Measurements from ENCODE around the gene TMEM139.
A peak's percentile ranks its signal among the peaks of the same experiment; 100 is the strongest.
"Not testable (repeated sequence)": the region's sequence is repeated elsewhere in the genome, so short reads cannot be mapped to it uniquely, and the experiment has no call there.

Gene TMEM139

DNA sequence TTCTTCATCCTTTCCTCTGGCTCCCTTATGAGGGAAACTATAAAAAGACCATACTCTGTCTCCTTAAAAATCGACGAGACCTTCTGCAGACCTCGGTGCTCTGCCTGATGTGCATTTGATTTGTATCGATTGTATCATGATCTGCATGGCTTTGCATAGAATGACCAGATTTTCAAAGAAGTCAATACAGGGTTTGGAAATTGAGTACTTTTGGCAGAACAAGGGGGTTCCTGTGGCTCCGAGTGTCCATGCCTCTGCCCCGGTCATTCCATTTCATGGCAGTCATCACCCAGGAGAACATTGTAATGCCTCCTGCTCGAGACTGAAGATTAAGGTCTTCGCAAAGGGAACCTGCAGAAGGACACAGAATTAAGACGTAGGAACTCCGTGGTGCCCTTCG lies 4.1 kb downstream of the TMEM139 start:
- peak; percentile 39 for DNase-seq (ENCODE audit: low spot score)

DNA sequence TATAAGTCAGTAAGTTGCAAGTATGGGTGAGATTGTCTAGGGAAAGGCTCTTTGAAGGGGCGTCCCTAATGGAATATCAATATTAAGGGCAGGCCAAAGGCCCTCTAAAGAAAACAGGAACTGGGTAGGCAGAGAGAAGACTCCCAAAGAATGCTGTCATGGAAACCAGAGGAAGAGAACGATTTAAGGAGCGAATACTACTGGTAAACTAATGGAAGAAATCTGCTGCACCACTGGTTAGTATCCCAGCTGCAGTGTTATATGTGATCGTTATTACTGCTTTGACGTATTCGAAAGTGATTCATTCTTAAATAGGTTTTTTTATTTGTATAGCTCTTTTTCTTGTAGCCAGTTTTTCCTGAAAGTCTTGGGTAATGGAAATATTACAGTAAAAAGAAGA lies 4.7 kb downstream of the TMEM139 start:
- no peak for DNase-seq (ENCODE audit: low spot score)

DNA sequence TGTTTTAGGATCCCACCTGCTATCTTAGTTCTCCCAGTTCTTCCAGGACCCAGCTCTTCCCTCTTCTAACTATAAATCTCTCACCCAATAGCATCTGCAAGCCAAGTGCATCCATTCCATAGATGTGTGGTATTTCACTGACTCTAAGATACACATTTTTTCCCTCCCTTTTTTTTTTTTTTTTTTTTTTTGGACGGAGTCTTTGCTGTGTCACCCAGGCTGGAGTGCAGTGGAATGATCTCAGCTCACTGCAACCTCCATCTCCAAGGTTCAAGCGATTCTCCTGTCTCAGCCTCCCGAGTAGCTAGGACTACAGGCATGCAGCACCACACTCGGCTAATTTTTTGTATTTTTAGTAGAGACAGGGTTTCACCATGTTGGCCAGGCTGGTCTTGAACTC lies 5.1 kb downstream of the TMEM139 start:
- not testable (repeated sequence) for DNase-seq (ENCODE audit: low spot score)

DNA sequence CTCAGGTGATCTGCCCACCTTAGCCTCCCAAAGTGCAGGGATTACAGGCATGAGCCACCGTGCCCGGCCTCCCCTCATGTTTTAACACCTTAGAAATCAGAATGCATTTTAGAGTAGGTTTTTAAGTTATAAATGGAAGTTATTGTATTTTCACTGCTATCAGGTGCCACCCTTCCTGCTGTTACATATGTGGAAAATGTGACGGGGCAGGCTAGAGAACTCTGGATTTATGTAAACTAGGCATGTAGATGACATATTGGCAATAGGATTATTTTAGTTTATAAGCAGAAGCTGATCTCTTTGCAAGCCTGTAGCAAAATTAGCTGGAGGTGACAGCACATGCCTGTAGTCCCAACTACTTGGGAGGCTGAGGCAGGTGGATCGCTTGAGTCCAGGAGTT lies 5.5 kb downstream of the TMEM139 start:
- no peak for DNase-seq (ENCODE audit: low spot score)

DNA sequence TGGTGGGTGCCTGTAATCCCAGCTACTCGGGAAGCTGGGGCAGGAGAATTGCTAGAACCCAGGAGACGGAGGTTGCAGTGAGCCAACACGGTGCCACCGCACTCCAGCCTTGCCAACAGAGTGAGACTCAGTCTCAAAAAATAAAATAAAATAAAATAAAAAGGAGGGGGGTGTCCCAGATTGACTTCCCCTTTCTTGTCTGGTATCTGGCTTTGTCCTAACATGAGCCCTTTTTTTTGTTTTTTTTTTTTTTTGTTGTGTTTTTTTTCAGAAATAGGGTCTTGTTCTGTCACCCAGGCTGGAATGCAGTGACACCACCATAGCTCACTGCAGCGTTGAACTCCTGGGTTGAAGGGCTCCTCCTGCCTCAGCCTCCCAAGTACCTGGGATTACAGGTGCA lies 8.1 kb downstream of the TMEM139 start:
- no peak for DNase-seq (ENCODE audit: low spot score)

DNA sequence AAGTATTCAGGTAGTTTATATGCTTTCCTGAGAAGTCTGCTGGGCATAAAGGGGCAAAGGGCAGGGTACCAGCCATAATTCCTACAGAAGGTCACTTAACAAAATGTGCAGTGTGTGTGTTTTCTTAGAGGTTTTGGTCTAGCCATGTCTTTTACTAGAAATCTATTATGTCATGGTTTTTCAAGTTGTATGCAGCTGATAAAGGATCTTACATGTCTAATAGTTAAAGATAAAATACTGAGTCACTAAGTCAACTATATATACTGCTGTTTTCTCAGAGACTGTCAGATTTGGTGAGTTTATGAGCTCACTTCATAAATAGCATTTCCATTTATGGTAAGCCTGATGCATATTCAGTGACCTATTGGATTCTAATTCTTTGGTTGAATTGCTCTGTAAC lies 11.1 kb downstream of the TMEM139 start:
- DNase-seq (ENCODE audit: low spot score): no peak

DNA sequence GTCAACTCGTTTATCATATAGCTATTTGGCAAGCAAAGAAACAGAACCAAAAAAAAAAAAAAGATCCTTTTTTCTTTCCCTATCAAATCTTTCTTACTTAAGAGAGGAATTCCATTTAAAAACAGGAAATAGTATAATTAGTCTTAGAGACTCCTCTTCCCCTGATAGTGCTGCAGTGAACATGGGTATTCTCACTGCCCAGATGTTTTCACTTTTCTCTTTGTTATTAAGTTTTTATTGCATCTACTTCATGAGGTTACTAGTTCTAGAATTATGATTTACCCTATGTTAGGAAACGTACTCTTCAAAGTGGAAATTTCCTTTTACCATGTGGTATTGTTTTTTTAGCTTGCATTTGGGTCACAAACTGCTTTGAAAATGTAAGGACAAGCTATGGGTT lies 11.9 kb downstream of the TMEM139 start:
- DNase-seq (ENCODE audit: low spot score): no peak

DNA sequence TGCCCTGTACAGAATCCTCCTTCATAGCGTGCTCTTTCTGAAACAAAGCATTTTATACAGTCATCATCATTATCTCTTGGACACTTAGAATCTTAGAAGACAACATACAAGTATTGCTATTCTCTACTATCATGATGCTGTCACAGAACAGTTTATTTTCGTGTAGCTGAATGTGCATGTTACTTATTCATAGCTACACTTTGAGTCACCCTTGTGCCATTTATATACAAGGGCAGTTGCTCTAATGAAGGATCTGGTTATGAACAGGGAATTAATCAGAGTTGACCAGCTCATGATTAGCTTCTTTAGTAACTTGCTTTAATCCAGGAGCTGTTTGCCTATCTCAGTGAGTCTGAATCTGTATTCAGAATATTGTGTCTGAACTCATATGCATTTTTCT lies 14.6 kb downstream of the TMEM139 start:
- no peak for DNase-seq (ENCODE audit: low spot score)

DNA sequence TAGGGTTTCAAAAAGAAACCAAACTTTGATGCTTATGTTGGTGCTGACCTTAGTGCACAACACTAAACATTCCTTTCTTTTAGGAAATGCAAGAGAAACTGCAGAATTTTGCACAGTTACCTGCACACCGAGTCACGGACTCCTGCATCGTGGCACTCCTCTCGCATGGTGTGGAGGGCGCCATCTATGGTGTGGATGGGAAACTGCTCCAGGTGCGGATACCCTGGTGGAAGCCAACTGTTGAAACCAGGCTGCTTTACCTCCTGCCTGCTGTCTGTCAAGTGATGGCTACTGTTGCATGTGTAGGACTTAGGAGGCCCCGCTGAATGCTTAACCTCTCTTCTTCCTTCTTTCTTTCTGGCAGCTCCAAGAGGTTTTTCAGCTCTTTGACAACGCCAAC lies 15.1 kb downstream of the TMEM139 start:
- peak; percentile 28 for DNase-seq (ENCODE audit: low spot score)

DNA sequence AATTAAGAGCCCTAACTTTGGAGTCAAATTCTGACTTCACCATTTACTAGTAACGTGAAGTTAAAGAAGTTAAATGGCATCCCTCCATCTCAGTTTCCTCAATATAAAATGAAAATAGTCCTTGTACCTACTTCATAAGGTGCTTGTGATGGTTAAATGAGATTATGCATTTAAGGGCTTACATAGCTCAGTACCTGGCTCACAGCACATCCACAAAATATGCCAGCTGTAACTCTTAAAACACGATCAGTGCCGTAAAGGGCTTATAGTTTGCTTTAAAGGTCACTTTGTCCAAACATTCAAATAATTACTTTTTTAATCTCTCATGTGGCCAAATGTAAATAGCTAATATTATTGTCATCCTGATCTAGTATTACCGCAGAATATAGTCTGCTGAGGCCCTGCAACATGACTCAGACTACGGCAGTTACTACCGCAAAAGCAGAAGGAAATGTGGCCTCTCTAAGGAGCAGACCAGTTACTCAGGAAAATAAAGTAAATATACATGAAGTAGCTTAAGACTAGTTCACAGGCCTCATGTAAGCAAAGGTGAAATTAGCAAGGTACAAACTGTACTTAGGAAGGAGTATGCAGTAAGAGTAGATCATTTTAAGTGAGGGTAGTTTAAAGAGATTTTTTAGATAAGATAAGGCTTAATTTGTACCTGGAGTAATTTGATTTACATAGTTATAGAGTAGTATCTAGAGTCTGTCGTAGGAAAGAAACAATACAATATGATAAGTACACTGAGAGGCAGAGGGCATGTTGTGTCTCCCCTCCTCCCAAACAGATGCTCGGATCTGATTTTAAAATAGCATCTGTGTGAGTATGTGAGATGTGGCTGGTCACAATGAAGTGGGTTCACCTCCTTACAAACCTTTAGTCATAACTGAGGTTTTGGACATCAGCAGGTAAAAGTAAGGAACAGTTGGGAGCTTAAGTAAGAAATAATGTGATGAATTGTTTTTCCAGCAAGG lies 16.5 kb downstream of the TMEM139 start:
- DNase-seq (ENCODE audit: low spot score): no peak

DNA sequence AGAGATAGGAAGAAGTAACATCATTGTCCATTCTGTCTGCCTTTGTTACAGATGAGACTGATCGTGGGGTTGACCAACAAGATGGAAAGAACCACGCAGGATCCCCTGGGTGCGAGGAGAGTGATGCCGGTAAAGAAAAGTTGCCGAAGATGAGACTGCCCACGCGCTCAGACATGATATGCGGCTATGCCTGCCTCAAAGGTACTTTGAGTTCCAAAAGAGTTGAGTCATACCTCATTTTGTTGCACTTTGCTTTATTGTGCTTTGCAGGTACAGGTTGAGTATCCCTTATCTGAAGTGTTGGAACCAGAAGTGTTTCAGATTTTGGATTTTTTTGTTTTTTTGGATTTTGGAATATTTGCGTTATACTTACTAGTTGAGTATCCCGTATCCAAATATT lies 19.0 kb downstream of the TMEM139 start:
- no peak for DNase-seq (ENCODE audit: low spot score)

DNA sequence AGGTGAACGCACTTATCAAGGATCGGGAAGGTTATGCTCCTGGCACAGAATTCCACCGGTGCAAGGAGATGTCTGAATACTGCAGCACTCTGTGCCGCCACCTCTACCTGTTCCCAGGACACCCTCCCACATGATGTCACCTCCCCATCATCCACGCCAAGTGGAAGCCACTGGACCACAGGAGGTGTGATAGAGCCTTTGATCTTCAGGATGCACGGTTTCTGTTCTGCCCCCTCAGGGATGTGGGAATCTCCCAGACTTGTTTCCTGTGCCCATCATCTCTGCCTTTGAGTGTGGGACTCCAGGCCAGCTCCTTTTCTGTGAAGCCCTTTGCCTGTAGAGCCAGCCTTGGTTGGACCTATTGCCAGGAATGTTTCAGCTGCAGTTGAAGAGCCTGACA lies 20.2 kb downstream of the TMEM139 start:
- no peak for DNase-seq (ENCODE audit: low spot score)

DNA sequence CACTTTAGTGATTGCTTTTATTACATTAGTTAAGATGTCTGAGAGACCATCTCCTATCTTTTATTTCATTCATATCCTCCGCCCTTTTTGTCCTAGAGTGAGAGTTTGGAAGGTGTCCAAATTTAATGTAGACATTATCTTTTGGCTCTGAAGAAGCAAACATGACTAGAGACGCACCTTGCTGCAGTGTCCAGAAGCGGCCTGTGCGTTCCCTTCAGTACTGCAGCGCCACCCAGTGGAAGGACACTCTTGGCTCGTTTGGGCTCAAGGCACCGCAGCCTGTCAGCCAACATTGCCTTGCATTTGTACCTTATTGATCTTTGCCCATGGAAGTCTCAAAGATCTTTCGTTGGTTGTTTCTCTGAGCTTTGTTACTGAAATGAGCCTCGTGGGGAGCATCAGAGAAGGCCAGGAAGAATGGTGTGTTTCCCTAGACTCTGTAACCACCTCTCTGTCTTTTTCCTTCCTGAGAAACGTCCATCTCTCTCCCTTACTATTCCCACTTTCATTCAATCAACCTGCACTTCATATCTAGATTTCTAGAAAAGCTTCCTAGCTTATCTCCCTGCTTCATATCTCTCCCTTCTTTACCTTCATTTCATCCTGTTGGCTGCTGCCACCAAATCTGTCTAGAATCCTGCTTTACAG lies 20.8 kb downstream of the TMEM139 start:
- peak; percentile 74 for DNase-seq (ENCODE audit: low spot score)

DNA sequence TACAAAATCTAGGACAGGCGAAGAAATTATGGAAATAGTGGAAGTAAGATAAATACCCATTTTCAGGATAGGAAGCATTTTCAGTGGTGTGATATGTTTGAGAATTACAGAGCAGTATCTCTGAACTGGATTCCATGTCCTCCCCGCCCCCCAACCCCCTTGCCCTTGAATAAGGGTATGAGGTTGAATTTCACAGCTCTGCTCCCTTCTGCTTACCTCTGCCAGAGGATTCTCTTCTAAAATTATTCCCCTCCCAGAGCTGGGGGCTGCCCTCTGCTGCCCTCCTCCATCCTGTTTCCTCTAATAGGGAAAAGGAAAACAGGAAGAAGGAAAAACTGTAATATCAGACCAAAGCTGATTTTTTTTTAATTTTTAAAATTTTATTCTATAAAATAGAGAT lies 23.9 kb downstream of the TMEM139 start:
- DNase-seq (ENCODE audit: low spot score): no peak

DNA sequence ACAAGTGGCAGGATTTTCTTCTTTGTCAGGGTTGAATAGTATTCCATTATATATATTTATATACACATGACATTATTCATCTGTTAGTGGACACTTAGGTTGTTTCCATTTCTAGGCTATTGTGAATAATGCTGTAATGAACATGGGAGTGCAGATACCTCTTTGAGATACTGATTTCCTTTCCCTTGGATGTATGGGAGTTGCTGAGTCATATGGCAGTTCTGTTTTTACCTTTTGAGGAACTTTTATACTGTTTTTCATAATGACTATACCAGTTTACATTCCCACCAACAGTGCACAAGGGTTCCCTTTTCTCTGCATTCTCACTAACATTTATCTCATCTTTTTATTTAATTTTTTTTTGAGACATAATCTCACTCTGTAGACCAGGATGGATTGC lies 29.4 kb downstream of the TMEM139 start:
- no peak for DNase-seq (ENCODE audit: low spot score)

DNA sequence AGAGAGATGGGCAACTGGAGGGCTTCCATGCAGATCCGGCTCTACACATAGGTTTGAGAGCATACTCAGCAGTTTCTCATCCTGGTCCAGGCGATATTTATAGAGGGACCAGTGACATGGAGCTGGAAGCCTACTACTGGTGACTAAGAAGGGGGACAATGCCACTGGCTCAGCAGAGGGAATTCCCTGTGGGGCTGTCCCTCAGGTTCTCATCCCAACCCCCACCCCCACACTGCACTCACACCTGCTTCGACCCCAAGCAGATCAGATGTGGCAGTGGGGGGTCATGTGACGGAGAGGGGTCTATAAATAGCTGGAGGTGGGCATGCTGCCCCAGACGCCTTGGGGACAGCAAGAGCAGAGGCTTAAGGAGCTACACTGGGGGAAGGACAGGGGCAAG lies 31.0 kb downstream of the TMEM139 start, which contains the start of gene CLCN1:
TSS of gene CLCN1 (plus strand) at position 336 of the 400 bp plus-strand sequence. CDS start 102 bp downstream, outside the sequence.
- no peak for DNase-seq (ENCODE audit: low spot score)

DNA sequence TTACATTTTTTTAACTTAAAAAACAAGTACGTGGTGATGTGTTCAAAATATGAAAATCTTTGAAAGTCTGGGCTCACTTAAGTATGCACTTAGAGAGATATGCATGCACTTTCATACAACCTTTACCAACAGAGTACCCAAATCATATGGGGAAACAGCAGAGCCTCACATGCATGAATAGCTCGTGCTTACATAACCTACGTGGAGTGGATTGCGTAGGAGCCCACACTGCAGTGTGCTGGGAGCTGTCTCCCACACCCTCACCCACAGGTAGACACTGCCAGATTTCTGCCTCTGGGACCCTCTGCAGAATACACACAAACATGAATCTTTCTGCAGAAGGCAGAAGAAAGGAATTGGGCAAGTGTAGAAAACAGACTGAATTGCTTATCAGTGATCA lies 31.7 kb downstream of the TMEM139 start:
- no peak for DNase-seq (ENCODE audit: low spot score)

DNA sequence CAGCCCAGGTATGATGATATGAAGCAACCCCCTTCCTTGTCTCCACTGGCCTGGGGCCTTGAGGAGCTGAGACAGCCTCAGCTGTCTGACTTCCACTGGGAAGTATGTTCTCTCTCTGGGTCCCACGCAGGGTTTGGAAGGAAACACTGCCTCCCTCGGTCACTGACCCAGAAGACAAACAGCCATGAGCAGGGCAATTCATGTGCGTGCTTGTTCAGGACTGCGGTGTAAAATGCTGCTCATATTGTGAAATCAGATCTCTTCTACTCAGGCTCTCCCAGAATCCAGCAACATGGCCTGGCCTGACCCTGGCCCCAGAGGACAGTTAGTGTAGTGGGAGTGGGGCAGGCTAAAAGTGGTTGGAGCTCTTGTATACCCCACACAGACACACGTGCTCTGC lies 33.9 kb downstream of the TMEM139 start:
- DNase-seq (ENCODE audit: low spot score): no peak

DNA sequence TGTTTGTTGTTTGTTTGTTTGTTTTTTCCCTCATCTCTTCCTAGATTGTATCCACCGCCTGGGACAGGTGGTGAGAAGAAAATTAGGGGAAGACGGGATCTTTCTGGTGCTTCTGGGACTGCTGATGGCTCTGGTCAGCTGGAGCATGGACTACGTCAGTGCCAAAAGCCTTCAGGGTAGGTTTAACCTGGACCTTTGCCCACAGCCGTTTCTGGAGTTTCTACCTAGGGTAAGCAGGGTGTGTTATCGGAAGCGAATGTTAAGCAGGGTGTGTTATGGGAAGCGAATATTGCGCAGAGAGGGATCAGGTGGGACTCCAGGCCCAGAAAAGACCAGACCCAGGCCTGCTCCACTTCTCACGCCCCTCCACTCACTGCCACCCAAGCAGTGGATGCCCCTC lies 35.9 kb downstream of the TMEM139 start:
- no peak for DNase-seq (ENCODE audit: low spot score)

DNA sequence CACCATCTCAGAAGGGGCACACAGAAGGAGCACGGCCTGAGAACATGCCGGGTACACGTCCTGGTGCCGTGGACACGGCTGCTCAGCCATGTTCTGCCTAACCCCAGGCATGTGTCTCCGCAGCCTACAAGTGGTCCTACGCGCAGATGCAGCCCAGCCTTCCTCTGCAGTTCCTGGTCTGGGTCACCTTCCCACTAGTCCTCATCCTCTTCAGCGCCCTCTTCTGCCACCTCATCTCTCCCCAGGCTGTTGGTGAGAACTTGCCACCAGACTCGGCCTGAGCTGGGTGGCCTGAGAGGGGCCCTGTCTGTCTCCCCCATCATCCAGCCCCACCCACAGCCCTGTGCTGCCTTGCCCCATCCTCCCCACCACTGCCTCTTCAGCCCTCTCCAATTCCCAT lies 36.5 kb downstream of the TMEM139 start:
- no peak for DNase-seq (ENCODE audit: low spot score)

DNA sequence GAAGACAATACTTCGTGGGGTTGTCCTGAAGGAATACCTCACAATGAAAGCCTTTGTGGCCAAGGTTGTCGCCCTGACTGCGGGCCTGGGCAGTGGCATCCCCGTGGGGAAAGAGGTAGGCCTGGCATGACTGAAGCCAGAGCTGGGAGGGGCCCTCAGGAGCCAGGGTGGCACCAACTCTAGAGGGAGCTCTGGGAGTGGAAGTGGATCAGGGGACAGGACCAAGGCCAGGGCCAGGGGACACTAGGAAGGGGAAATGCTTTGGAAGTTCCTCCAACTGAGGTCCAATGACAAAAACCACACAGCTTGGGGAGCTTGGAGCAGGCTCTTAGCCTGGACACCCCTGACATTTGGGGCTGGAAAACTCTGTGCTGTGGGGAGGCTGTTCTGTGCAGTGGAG lies 37.0 kb downstream of the TMEM139 start:
- peak; percentile 42 for DNase-seq (ENCODE audit: low spot score)

DNA sequence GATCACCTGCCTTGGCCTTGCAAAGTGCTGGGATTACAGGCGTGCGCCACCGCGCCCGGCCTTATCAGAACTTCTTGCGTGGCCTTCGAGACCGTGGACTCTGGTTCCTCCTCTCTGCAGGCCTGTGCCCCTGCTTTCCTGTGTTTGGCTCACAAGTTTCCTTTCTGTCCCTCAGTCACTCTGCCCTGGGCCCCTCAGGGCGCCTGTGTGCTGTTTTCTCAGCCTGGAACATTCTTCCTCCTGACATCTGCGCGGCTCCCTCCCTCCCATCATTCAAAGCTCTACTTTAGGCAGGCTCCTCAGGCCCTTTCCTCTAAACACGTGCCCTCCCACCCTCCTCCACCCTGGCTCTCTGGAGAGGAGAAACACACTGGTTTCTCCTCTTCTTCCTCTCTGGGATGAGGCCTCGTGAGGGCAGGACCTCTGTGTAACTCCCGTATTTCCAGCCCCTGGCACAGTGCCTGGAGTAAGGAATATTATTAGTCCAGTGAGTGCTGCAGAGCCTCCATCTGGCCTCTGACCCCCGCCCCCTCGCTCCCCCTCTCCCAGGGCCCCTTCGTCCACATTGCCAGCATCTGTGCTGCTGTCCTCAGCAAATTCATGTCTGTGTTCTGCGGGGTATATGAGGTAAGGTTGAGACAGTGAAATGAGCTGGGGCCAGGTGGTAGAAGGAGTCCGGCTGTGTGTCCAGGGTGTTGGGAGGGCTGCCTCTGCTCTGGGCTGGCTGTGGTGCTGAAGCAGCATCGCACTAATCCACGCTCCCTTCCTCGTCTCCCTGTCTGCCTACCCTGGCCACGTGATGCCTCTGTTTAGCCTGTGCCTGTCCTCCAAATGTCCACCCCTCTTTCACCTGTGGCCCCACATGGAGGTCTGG lies 38.2 kb downstream of the TMEM139 start:
- DNase-seq (ENCODE audit: low spot score): no peak
